GM04503 (cell line): ENCODE results near the gene ADGRG7.
"Not testable (repeated sequence)": the region's sequence is repeated elsewhere in the genome, so short reads cannot be mapped to it uniquely, and the experiment has no call there.

Experiments
- DNase-seq: peaks from one replicate; pipeline ENCODE4 v3.0.0-alpha.2; 2012; ENCODE audit warnings: low read depth

ADGRG7 gene, protein sequence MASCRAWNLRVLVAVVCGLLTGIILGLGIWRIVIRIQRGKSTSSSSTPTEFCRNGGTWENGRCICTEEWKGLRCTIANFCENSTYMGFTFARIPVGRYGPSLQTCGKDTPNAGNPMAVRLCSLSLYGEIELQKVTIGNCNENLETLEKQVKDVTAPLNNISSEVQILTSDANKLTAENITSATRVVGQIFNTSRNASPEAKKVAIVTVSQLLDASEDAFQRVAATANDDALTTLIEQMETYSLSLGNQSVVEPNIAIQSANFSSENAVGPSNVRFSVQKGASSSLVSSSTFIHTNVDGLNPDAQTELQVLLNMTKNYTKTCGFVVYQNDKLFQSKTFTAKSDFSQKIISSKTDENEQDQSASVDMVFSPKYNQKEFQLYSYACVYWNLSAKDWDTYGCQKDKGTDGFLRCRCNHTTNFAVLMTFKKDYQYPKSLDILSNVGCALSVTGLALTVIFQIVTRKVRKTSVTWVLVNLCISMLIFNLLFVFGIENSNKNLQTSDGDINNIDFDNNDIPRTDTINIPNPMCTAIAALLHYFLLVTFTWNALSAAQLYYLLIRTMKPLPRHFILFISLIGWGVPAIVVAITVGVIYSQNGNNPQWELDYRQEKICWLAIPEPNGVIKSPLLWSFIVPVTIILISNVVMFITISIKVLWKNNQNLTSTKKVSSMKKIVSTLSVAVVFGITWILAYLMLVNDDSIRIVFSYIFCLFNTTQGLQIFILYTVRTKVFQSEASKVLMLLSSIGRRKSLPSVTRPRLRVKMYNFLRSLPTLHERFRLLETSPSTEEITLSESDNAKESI

DNA sequence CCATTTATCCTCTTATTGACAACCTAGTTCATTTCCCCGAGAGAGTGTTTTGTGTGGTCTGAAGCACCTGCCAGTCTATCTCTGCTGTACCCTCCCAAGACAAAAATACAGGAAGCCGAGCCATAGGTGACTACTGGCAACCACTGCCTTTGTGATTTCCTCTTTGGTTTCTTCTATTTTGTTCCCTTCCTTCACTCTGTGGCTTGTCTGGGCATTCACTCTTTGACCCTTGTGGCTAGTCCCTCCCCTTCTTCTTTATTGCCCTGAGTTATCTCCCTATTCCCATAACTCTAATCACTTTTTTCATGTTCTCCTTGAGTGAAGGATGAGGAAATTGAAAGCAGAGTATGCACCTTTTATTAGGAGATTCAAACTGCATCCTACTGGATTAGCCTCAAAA, at the start of gene ADGRG7:
ADGRG7 (plus strand) TSS at position 297 of the 400 bp plus-strand sequence. CDS start 256 bp downstream, outside the sequence.
- no peak for DNase-seq

DNA sequence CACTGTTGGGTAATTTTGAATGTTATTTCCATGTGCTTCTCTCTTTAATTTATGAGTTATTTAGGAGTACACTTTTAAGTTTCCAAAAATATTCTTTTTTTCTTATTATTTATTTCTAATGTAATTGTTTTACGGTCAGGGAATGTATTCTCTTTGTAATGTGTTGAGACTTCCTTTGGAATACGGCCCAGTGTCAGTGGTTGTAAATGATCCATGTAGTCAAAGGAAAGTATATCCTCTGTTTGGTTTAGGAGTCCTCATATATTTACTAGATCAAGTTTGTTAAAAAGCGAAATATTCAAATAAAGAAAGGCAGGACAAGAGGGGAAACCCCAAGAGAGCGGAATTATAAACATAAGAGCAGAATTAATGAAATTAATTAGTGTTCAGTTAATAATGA, 49.0 kb upstream of the ADGRG7 start:
- no peak for DNase-seq

DNA sequence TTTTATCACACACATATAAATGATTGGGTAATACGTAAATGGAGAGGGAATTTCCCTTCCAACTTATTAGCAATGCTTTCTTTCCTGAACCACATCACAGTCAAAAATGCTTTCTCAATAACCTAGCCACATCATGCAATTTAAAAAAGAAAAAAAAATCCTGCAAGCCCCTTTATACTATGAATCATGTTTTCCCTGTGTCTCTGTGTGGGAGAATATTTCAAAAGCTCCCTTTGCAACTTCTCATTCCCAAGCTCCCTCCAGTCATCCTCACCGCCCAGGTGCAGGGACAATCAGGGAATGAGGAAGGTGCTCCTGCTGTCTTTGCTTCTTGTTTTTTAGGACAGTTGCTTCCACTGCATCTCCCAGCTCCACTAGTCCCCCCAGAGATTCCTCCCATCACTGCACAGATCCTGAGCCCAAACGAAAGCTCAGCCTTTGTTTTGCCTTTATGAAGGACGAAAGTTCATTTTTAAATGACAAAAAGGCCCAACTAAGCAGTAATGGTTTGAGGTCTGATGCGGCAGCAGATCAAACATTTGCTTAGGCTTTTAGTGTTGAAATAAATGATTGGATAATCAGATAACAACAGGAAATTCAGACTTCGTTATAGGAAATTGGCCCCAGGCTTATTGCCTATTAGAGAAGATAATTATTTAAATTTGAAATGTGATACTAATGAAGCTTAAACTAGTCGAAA, 47.8 kb upstream of the ADGRG7 start:
- peak; percentile 47 for DNase-seq

DNA sequence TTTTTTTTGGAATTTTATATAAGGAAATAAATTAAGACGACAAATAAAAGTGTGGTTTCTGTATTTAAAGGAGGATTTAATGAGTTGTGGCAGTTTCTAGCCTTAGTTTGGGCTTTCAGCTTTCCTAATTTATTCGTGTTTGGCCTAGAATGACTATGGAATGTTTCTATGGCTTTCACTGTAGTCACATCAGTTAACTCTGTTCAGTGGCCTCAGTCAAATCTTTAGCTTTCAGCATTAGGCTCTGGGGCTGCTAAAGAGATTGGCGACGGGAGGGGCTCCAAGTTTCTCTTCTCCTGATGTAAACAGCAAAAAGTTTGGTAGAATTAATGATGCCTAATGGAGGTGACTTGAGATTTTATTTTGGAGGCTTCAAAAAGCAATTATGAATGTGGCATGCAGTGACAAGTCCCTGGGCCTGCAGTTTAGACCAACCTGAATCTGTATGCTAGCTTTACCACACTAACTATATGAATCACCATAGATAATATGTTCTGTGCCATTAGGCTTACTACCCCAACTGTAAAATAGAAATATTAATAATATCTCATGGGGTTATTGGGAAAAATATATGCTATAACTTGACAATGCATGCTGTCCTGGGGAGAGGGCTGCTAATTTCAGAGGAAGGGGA, 47.1 kb upstream of the ADGRG7 start:
- DNase-seq: no peak

DNA sequence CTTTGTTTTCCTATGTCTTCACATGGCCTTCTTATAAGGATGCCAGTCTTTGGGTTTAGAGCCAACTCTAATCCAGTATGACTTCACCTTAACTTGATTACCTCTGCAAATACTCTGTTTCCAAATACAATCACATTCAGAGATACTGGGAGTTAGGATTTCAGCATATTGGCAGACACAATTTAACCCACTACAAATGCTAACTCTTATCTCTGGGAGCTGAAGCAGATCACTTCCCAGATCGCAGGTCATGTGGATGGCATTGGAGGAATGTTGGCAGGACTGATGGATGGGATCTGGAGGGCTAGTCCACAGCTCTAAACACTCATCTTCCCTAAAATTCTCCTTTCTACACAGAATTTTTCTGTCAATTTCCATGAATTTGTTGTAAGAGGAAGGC, 46.2 kb upstream of the ADGRG7 start:
- no peak for DNase-seq

DNA sequence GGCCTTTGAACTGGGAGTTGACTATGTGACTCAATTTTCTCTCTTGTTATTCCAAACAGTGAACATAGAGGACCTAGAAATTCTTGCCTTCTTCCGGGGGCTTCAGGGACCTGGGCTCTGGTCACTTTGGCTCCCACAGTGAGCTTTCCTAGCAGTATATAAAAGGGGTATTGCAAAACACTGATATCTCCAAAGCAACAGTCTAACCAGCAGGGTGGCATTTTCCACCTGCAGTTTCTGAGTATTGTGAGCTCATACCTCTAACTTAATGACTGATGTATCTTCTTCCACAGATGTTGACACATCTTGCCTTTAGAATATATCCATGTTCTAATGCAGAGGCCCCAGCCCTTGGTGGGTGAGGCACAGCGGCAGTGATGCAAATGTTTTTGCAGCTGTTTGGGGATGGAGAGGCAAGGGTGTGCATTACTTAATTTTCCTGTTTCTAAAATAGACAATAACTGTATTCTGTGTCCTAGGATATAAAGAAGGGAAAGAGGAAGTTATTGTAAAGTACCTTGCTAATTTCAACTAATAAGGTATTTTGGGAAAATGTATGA, 45.7 kb upstream of the ADGRG7 start:
- DNase-seq: no peak

DNA sequence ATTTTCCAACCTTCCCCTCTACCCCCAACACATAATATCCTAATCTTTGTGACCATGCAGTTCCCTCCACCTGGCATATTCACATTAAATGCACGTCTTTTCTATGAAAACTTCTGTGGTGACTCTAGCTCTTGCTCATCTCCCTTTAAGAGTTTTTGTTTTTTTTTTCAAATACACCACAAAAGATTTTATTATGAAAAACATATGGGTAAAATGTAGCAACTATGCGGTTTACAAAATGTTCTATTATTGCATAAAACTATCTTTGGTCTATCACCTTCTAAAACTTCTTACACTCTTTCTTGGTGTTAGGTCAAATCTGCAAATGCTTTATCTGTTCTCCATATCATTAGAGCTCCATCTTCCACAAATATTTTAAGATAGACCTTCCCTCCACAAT, 38.6 kb upstream of the ADGRG7 start:
- DNase-seq: no peak

DNA sequence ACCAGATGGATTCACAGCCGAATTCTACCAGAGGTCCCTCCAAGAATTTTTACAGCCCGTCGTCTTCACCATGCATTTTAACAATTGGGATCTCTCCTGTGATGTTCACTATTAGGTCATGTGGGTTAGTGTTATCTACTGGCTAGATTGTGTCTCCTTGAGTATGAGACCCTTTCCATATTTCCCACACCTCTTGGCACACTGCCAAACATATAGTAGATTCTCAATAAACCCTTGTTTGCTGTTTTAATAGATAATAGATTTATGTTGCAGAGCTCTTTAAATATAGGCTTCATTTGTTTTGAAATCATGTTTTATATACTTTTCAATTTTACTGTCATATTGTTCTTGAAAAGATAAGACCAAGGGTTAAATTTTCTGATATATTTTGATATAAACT, 34.9 kb upstream of the ADGRG7 start:
- DNase-seq: no peak

DNA sequence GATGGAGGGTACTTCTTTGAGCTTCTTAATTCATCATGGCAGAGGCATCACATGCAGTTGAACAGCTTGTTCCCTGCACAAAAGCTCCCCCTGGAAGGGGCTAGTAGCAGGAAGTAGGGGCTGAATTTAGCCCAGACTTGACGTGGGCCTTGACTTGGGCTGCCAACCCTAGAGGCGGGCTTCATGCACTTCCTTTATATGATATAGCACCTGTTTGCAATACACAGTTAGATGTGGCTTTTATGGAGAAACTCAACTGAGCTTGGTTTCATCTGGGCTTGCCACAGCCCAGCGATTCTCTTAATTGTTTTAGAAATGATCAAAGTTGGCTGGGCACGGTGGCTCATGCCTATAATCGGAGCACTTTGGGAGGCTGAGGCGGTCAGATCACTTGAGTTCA, 33.7 kb upstream of the ADGRG7 start:
- no peak for DNase-seq

DNA sequence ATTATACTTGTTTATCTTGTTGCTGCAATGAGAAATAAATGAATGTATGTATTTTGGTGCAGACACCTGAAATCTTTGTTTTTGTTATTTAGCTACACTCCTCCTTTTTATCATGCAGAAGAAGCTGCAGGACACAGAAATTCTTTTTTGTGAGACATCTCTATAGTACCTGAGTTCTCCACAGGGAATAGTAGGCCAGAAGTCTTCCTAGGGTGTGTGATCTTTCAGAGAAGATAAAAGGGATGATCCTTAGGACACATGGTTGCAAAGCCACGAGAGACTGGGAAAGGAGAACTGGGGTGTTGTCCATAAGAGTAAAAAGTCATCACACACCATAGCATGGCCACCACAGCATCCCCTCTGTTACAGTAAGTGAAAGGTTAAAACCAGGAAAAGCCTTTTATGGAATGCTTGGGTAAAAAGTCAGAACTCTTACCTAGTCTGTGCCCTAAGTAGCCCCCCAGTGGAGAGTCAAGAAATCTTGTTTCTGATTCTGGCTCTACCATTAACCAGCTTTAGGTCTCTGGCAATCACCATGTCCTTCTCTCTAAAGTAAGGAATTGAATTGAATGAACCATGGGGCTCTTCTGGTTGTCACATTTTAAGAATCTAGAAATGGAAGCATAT, 31.9 kb upstream of the ADGRG7 start:
- no peak for DNase-seq

DNA sequence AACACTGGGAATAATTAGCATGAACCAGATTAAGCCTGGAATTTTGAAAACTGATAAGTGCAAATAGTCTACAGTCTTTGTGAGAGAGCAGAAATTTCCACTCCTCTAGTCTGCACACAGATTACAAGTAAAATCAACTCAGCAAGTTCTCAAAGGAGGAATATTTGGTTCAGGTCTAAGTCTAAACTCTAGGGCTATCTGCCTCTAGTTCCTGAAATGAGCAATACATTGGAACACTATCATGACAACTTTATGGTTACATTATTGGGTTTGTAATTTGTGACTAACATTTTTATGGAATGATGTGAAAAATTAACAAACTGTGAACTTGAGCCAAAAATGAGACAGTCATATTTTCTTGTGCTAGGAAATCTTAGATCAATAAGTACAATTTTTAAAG, 30.8 kb upstream of the ADGRG7 start:
- no peak for DNase-seq

DNA sequence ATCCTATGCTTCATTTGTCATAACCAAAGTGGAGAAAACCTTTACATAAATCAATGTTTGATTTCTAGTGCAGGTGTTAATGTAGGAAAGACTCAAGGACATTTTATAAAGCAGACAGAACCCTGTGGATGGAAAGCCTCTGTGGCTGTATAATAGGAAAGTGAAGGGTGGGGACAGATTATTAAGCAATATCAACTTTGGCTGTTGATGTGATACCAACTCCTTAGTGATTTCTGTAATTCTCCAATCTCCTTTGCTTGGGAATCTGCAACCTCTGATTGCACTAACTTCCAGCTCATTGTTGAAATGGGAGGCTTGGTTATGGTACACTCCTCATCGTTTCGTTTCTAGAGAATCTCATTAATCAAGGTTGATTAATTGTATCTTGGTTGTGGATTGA, 29.3 kb upstream of the ADGRG7 start:
- DNase-seq: no peak

DNA sequence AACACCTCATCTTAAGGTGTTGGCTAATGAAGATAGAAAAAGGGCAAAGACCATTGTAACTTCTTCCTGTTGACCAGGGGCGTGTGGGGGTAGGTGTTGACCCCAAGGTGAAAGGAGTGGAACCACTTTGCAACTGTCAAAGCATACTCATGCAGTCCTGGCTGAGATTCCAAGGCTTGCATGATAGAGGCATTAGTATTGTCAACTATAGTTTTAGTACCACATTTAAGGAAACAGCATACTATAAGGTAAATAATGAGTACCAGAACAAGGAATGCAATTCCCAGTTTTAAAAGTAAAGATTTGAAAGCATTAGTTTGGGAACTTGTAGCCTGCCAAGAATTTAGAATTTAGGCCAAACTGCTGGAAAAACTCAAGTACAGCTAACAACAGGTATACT, 27.8 kb upstream of the ADGRG7 start:
- DNase-seq: no peak

DNA sequence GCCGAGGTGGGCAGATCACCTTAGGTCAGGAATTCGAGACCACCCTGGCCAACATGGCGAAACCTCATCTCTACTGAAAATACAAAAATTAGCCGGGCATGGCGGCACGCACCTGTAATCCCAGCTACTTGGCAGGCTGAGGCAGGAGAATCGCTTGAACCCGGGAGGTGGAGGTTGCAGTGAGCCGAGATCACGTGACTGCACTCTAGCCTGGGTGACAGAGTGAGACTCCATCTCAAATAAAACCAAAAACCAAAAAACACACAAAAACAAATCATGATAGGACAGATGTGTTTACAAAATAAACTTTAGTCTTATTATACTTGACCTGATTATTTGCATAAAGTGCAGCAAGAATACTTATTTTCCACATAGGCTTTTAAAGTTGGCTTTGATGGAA, 27.2 kb upstream of the ADGRG7 start:
- DNase-seq: not testable (repeated sequence)

DNA sequence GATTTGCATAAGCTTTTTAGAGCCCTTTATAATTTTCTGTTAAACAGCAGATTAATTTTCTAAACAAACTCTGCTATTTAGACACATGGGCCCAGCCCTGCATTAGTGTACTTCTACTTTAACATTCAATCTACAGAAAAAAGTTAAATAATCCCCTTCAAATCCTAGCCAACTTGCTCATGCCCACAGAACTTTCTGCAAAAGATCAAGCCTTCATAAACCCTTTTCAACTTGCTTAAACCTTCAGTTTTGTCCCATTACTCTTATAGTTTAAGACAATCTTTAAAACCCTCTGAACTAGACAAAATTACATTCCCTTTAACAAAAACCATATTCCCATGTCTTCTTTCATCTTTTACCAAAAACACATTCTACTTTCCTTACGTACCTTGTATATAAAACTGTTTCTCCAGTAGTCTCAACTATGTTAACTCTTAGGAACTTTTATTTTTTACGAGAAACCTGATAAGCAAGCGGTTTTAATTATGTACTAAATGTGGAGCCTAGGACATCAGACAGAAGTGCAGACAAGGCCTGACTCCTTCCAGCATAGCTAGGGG, 25.2 kb upstream of the ADGRG7 start:
- no peak for DNase-seq

DNA sequence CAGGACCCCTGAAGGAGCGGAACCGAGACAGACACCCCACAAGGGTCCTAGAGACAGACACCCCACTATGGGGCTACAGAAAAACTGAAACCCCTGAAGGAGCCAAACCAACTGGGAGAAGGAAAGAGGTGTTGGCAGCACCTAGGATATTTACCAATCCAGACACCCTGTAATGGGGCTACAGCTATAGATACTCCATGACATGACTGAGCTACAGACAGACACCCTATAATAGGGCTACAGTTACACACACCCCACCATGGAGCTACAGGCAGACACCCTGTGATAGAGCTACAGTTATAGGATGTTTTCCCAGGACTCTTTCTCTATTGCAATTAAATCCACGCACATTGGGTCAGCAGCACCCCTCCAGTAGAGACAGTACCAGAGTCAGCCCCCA, 22.6 kb upstream of the ADGRG7 start:
- no peak for DNase-seq

DNA sequence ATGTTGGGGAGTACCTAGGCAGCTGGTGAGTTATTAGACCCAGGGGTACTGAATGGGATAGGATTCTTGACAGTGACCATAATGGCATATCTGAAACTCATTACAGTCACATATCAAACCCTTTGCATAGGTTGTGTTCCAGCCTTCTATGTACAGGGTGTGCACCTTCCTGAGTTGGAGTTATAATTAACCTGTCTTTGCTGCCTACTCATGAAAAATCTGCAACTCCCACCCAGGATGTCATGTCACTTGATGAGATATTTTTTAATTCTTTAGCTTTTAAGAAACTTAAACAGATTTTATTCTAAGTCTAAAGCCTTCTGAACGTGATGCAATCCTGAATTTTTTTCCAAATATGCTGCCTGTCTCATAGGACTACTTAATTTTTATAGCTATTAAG, 21.1 kb upstream of the ADGRG7 start:
- DNase-seq: no peak

DNA sequence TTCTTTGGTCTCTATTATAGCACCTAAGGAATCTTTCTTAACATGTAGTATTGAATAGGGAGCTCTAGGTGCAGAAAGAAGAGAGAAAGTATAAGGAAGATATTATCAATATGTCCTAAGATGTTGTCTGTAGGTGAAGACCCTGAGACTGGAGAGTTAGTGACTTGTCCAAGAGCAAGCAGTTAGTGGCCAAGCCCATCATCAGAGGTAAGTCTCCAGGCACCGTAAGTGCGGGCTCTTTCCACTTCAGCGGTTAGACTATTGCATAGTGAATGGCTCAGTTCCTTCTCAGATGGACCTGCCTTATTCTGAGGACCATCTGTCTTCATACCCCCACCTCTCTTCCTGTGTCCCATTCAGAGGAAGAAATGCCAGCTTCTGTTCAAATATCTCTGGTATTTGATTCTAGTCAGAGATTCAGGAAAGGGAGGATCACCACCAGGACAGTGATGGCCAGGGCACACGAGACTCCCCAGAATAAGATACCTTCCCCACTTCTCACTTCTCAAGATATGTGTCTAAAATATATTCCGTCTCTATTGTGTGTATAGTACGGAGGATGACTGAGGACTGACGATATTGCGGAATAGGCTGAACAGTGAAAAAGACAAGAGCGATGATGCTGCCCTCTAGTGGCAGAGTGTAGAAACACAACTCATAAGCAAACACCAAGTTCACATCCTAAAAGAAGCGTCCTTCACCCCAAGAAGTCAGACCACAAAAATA, 19.1 kb upstream of the ADGRG7 start:
- DNase-seq: no peak

DNA sequence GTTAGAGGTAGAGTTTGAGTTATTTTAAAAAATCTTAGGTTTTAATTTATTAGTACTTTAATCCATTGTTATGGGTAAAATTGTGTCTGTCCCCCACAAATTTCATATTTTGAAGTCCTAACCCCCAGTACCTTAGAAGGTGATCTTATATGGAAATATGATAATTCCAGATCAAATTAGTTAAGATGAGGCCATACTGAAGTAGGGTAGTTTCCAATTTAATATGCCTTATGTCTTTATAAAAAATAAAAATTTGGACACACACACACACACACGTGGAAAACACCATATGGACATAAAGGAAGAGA, 18.6 kb upstream of the ADGRG7 start:
- no peak for DNase-seq

DNA sequence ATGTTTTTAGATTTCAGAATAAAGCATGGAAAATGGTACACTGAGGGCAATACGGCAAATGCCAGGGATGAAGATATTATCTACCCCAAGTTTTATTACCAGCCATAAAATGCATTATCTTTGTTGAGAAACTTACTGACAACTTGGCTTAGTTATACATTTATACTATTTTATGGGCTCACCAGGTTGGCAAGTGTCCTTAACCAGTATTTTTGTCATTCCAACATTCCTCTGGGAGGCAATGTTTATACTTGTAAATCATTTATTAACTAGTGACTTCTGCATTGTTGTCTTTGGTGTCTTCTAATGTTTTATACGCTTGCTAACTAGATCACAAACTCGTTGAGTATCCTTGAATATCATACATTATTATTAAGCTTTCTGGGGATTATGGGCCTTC, 18.0 kb upstream of the ADGRG7 start:
- DNase-seq: no peak
